ENCODE measurements around the gene ISL1. TPM values are rescaled to one million over a fixed set of nuclear protein-coding genes. Genes with fewer than 3 reads are reported as not detected.
A peak's percentile ranks its signal among the peaks of the same experiment; 100 is the strongest.

ISL1 gene
- total RNA-seq, 1 donor from 2014 or later = 6.1 TPM

DNA sequence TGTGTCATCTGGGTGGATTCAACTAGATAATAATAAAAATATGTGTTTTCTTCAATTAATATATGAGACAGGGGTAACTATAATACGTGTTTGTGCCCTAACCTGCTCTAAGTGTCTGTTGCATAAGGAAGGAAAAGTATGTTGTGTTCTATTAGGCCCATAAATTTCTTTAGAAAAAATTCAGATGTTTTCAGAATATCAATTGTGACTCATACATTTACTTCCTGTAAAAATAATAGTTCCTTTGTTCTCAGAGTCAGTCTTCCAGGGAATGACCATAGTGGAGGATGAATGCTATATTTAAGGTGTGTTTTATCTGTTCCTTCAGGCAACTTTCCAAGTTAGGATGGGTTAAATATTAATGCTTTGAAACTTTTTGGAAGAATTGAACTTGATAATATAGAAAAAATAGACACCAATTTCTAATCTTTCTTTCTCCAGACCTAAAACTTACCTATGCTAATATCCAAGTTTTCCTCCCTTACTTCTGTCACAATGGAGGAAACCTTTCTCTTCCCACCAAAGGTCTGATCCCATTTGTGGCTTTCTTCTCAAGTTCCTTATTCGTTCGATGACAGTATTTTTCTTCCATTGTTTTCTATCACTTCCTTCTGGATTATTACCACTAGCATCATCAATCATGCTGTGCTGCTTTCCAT, 49.9 kb downstream of the ISL1 start:
- FAIRE-seq = no peak
- H3K4me3 ChIP-seq (ENCODE audit: low read depth, low read length) = no peak overlapping the region
- H3K36me3 ChIP-seq (ENCODE audit: control insufficient read depth, insufficient read depth, low read length) = no peaks in the 10 kb centered on the region
- DNase-seq (ENCODE audit: low read depth) = peak; percentile 55
- H3K27me3 ChIP-seq (ENCODE audit: control insufficient read depth, insufficient read depth, low read length) = no peaks in the 10 kb centered on the region
- TF ChIP-seq, protein P1, sequence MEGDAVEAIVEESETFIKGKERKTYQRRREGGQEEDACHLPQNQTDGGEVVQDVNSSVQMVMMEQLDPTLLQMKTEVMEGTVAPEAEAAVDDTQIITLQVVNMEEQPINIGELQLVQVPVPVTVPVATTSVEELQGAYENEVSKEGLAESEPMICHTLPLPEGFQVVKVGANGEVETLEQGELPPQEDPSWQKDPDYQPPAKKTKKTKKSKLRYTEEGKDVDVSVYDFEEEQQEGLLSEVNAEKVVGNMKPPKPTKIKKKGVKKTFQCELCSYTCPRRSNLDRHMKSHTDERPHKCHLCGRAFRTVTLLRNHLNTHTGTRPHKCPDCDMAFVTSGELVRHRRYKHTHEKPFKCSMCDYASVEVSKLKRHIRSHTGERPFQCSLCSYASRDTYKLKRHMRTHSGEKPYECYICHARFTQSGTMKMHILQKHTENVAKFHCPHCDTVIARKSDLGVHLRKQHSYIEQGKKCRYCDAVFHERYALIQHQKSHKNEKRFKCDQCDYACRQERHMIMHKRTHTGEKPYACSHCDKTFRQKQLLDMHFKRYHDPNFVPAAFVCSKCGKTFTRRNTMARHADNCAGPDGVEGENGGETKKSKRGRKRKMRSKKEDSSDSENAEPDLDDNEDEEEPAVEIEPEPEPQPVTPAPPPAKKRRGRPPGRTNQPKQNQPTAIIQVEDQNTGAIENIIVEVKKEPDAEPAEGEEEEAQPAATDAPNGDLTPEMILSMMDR (IDR thresholded peaks at IDR 0.05; ENCODE audit: insufficient read depth, low read length, severe bottlenecking) = no peak

DNA sequence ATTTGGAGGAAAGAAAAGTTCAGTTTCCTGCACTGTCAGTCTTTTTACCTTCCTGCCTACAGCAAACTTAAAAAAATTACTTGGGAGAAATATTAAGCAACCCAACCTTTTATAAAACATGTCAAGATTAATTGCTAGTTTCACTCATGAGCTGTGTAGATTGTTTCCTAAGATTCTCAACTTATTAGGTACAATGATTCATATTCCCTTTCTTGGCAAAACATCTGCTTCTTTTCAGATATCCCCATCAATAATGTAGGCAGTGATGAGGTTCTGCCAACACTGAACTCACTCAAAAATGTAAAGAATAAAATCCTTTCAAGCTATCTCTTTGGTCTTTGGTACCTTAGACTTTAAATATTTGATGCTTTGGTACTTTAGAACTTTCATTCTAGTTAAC, 56.0 kb downstream of the ISL1 start:
- TF ChIP-seq, protein P1 (IDR thresholded peaks at IDR 0.05; ENCODE audit: insufficient read depth, low read length, severe bottlenecking) = no peak
- FAIRE-seq (no peak), DNase-seq (ENCODE audit: low read depth) (no peak)
- Histone ChIP-seq H3K4me3 (ENCODE audit: low read depth, low read length) (no peak overlapping the region), H3K27me3 (ENCODE audit: control insufficient read depth, insufficient read depth, low read length) (no peaks in the 10 kb centered on the region), H3K36me3 (ENCODE audit: control insufficient read depth, insufficient read depth, low read length) (no peaks in the 10 kb centered on the region)

Data from bronchial epithelial cell (primary cell).